HG03135 (cell line): ENCODE measurements around the gene GLUD1.
"Not testable (repeated sequence)": the region's sequence is repeated elsewhere in the genome, so short reads cannot be mapped to it uniquely, and the experiment has no call there.

Source experiments
- ATAC-seq: cut with Tn5 transposase; IDR thresholded peaks from one replicate; pipeline ENCODE4 v1.9.1; 2021; ENCODE audit warnings: mild to moderate bottlenecking, moderate library complexity; ENCODE audit not compliant: unreplicated experiment

The GLUD1 gene

GRCh38 chr10:87053111-87053510 lies 41.5 kb downstream of the GLUD1 start:
- no peak for ATAC-seq

GRCh38 chr10:87045434-87045938 lies 49.2 kb downstream of the GLUD1 start:
- no peak for ATAC-seq

- not testable (repeated sequence) for ATAC-seq
Measured at GRCh38 chr10:87043579-87043978, 51.1 kb downstream of the GLUD1 start.

GRCh38 chr10:87038786-87039185 lies 55.9 kb downstream of the GLUD1 start:
- no peak for ATAC-seq

GRCh38 chr10:87038286-87038717 lies 56.3 kb downstream of the GLUD1 start:
- no peak for ATAC-seq

GRCh38 chr10:87036623-87037022 lies 58.0 kb downstream of the GLUD1 start:
- ATAC-seq = no peak

GRCh38 chr10:87030912-87031635 lies 63.6 kb downstream of the GLUD1 start:
- ATAC-seq = no peak

- not testable (repeated sequence) for ATAC-seq
Measured at GRCh38 chr10:87030419-87030818, 64.2 kb downstream of the GLUD1 start.

- ATAC-seq = not testable (repeated sequence)
Measured at GRCh38 chr10:87026747-87027508, 67.7 kb downstream of the GLUD1 start.

GRCh38 chr10:87025285-87025958 lies 69.2 kb downstream of the GLUD1 start:
- not testable (repeated sequence) for ATAC-seq

- ATAC-seq = not testable (repeated sequence)
Measured at GRCh38 chr10:87020056-87020455, 74.6 kb downstream of the GLUD1 start, which contains the start of gene FAM25A. TSS of gene FAM25A (plus strand) at chr10:87020294. CDS start at chr10:87020325, 31 bp downstream.

- not testable (repeated sequence) for ATAC-seq
Measured at GRCh38 chr10:87019504-87019903, 75.1 kb downstream of the GLUD1 start.

- ATAC-seq = not testable (repeated sequence)
Measured at GRCh38 chr10:87019066-87019465, 75.6 kb downstream of the GLUD1 start.

GRCh38 chr10:87018127-87018526 lies 76.5 kb downstream of the GLUD1 start:
- not testable (repeated sequence) for ATAC-seq

- not testable (repeated sequence) for ATAC-seq
Measured at GRCh38 chr10:87014986-87015716, 79.5 kb downstream of the GLUD1 start.

- ATAC-seq = not testable (repeated sequence)
Measured at GRCh38 chr10:87013528-87013927, 81.1 kb downstream of the GLUD1 start.

- not testable (repeated sequence) for ATAC-seq
Measured at GRCh38 chr10:87009134-87009696, 85.4 kb downstream of the GLUD1 start.

- ATAC-seq = not testable (repeated sequence)
Measured at GRCh38 chr10:87008303-87008702, 86.3 kb downstream of the GLUD1 start.

GRCh38 chr10:87007674-87008073 lies 87.0 kb downstream of the GLUD1 start:
- not testable (repeated sequence) for ATAC-seq

GRCh38 chr10:87007124-87007523 lies 87.5 kb downstream of the GLUD1 start:
- not testable (repeated sequence) for ATAC-seq
